ENCODE results near the gene DIS3L2. TPM values are rescaled to one million over a fixed set of nuclear protein-coding genes. Genes with fewer than 3 reads are reported as not detected.

Gene DIS3L2
- total RNA-seq, 1 donor from 2014 or later, result 23.7 TPM

DNA sequence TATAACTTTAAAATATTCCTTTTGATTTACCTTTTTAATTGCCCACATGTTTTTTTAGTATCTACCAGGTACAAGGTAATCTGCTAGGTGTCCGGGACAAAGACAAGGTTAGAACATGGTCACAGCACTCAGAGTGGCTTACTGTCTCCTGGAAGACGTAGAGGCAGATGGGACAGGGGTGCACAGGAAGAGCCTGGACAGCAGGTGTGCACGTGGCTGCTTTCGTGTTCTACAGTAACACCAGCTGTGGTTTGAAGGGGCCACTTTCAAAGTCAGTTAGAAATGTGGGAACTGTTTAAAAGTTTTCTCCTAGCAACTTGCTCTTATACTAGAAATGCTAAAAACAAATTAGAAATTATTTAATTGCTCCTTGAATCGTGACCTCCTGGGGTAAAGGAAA is 314.2 kb downstream of the DIS3L2 start:
- DNase-seq, result no peak

DNA sequence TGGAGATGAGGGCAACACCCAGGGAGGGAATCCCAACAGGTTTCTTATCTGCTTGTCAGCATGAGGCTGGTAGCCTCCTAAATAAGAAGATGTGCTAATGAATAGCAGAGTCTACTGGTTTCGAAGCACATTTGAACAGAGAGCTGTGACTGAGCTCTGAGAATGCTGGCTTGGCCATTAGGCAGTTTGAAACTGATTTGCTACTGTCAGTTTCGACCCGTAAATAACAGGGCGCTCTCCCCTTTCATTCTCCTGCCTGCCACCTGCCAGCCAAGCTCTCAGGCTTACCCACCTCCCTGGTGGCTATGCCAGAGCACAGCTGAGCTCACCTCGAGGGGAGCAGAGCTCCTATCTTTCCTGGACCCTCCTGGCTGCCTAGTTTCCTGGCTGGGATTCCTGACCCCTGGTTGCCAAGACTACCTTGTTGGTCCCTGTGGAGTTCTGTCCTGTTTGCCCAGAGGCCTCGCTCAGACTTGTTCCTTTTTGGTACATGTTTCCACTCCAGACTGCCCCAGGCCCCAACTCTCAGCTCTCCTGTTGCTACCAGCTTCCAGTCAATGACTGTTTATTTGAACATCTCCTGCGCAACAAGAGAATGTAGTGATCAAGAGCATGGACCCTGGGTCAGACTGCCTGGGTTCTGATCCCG is 314.7 kb downstream of the DIS3L2 start:
- no peak for DNase-seq

DNA sequence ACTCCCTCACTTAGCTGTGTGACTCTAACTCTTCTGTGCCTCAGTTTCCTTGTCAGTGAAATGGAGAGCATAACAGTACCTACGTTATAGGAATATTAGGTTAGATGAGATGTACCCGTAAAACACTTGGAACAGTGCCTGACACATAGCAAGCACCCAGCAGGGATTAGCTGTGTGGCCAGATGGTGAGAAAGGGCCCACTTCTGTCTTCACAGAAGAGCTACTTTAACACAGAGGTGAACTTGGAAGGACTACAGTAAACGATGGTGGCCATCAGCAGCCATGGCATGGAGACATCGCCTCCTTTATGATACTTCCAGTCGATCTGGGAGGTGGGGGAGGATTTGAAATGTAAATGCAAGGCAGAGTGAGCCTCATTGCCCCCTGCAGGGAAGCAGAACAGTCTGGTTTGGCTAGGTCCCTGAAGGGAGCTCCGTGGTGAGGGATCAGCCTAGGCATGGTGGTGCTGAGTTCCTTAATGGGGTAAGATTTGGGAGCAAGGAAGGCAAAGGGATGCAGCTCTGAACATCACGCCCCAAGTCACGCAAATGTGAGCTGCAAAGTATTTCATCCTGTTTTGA is 315.3 kb downstream of the DIS3L2 start:
- DNase-seq, result no peak

DNA sequence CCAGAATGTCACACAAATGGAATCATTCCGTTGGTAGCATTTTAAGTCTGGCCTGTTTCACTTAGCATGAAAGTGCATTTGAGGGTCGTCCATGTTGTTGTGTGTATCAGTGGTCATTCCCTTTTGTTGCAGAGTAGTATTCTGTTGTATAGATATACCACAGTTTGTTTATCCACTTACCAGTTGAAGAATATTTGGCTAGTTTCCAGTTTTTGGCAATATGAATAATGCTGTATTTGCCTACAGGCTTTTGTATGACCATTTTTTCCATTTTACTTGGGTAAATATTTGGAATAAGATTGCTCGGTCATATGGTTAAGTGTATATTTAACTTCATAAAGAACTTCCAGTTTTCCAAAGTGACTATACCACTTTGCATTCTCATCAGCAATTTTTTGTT is 317.0 kb downstream of the DIS3L2 start:
- DNase-seq, result no peak

DNA sequence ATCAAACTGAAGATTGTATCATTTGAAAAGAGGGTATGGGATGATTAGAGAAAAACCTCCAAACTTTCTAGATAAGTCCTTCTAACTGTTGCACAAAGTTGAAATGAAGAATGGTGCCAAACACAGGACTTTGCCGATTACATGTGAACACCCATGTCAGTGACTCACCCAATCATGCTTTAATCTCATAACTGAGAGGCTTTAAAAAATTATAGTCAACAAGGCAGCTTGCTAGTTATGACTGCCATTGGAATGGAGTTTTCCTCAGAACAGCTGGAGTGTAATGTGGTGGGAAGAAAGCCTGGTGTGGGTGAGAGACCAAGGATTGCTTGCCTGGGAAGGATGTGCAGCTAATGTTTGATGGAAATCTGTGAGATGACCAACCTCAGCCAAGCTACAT is 318.8 kb downstream of the DIS3L2 start:
- DNase-seq, result no peak

DNA sequence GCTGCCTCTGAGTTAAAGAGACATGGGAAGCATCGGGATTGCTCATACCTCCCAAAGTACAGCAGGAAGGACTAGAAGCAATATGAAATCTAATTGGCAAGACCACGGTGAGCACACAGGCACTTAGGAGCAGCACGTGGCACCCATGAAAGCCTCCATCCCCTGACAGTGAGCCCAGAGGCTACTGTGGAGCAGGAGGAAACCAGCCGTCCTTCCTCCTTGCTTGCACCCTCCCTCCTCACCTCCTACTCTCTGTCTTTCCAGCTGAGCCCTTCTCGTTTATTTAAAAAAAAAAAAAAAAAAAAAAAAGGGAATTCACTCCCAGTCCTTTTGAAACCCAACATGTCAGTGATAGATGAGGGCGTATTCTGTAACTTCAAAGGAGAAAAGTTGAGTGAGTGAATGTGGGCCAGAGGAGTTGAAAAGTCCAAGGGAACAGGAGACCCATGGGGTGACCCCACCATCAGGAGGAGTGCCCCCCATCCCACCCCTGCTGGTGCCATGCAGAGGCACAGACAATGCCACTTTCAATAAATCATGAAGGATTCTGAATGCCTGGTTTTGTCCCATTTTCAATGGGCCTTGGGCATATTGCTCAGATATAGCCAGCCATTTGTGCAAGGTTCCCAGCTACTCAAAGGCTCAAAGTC is 320.5 kb downstream of the DIS3L2 start:
- DNase-seq, result no peak

DNA sequence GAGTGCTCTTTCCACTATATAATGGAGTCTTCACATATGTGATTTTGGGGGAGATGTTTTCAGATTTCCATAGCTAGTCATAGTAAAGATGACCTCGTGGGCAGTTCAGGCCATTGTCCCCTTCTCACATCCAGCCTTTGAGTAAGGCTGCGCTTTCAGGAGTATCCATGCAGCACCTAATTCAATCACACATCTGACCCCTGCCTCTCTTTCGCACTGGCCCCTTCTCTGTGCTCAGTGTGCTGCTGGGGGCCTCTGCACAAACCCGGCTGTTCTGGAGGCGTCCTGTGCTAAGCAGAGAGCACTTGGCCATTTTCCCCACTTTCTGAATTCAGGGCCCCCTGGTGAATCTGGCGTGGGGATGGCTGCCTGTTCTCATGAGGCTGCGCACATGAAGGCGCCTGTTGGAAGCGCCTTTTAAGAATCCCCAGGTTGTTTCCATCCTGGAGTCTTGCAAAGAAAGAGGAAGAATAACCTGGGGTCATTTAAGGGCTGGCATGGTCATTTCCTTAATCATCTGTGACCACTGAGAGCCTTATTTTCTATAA is 321.1 kb downstream of the DIS3L2 start:
- no peak for DNase-seq

DNA sequence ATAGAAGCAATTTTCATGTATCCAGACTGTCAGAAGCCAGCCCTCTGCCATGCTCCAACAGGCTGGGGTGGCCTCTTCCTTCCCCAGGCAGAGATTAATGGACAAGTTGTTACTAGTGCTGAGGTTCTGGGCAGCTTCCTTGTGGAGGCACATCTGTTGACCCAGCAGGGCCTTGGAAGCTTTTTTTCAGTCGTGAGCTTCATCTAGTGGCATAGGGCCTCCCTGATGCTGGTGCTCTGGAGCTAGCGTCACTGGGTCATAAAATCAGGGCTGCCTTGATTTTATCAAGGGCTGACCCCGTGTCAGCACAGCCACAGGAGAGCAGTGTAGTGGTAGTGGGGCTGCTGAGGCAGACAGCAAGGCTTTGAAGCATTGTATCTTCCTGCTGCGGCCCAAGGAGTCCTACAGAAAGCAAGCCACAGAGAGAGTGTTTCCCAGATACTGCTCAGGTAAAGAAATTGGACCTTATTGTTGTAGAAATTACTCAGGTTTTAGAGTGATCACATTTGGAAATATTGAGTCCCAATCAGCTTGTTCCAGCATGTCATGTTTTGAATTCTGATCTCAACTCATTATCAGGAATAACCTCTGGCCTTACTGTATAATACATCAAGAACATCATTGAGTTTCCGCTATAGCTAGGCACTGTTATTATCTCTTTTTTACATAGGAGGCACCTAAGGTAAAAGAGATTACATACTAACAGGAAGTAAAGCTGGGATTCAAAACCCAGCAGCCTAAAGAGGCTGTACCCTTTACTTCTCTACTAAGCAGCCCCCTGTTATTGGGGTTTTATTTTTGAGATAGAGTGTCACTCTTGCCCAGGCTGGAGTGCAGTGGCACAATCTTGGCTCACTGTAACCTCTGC is 324.7 kb downstream of the DIS3L2 start:
- no peak for DNase-seq

DNA sequence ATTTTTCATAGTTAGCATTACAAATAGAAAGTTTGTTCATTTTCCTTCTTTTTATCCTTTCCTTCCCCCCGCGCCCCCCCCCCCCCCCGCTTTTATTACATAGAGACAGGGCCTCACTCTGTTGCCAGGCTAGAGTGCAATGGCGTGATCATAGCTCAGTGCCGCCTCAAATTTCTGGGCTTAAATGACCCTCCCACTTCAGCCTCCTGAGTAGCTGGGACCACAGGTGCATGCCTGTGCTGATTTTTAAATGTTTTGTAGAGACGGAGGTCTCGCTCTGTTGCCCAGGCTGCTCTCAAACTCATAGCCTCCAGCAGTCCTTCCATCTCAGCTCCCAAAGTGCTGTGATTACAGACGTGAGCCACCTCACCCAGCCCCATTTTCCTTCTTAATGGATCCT is 325.8 kb downstream of the DIS3L2 start:
- no peak for DNase-seq

DNA sequence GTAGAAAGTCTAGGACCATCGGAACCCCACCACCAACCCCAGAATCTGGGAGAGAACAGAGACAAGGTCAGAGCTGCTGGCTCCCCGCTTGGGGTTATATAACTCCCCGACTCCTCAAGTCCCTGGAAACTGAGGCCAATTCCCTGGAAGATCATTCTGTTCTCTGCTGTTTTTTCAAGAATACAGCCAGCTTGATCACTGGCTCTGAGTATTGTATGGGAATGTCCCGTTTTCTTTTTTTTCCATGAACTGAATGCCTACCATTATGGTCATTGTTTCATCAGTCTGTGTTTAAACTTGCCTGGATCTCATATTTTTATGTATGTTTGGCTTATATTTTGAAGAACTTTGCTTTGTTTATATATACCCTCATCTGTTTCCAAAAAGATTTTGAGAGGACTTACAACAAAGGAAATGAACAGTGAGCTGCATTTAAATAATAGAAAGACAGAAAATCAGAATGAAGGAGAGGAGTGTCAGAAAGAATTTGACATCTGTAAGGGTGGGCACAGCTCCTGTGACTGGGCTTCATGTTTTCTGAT is 327.0 kb downstream of the DIS3L2 start:
- no peak for DNase-seq

DNA sequence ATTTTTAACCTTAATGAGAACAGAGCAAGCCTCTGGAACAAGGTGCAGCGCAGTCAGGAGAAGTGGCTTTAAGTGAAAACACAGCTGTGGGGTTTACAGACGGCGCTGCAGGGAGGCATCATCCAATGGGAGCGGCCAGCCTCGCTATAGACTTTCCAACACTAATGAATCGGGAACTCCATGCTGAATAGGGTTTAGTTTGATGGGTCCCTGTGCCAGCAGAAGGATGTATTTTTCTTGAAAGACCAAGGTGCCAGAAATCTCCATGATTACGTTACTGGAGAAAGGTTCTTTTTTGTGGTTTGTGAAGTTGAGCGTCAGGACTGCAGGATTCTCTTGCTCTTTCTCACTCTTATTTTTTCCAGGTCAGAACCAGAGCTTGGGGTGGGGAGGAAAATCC is 329.2 kb downstream of the DIS3L2 start:
- no peak for DNase-seq

DNA sequence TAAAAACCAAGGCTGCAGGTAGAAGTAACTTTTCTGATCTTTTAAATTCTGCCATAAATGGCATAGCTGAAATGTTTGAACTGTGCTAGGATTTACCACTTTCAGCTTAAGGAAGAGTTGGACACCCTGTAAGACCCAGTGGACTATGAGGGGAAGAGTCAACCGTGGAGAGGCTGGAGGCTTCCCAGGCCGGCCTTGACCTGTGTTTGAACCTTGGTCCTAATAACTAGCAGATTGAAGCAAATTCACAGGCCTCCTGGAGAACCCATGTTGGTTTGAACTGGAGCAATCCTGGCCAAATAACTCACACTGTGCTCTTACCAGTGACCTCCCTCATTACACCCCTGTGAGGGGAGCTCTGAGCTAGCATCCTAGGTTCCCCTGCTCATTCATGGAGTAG is 329.8 kb downstream of the DIS3L2 start:
- DNase-seq, result no peak

DNA sequence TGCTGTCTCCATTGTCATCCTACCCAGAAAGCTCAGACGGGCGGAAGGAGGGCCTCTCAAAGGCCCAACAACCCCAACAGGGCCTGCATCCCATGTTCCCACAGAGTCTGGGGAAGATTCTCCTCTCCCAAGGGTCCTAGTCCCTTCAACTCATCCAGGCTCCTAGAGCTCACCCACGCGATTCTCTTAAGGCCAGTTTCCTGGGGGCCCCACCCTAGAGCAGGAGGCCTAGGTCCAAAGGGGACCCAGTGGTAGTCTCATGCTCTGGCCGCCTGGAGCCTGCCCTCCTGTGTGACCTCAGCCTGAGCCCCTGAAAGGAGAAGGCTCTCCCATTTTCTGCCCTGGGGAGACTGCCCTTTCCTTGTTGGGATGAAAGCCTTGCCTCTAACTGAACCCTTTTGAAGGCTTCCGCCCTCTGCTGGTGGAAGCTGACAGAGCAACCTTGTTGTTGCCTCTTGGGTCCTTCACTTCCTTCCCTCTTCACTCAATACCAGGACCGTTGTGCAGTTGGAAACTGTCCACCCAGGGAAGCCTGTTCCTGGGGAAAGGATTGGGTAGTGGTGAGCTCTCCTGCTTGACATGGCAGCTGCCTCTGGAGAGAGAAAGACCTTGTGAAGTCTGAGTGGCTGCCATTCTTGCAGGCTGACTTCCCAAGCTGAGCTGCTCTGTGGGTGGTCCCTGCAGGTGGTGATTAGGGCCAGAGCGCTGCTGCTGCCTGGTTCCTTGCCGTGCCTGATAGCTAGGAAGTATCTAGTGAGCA is 331.1 kb downstream of the DIS3L2 start:
- DNase-seq, result peak; percentile 80

DNA sequence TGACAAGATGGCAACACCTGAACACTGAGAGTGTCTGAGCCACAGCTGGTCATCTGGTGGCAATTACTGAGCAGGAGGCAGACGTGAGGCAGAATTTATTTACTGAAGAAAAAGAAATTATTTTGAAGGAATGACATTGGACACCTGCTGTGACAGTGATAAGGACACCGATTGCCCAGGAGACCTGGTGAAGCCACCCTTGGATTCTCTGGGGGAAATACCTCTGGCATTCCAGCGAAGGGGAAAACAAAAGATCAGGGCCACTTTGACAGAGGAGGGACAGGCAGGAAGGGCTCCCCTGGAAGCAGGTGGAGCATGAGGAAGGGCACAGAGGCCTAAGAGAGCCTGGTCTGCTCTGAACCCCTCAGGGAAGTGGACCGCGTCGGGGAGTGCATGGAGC is 331.7 kb downstream of the DIS3L2 start:
- no peak for DNase-seq

DNA sequence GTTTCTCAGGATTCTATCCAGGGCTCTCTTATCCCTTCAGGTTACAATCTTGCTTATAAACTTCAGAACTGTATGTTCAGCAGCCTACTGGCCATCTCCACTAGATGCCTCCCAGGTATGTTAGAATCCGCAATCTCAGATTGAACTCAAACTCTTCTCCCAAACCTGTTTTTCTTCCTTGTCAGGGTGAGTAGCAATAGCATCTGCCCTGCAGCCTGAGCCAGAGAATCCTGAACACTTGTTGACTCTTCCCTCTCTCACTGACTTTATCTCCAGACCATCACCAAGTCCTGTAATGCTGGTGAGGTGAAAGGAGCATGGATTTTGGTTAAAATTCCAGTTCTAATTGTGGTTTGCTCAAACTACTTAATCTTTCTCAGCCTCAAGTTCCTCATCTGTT is 334.5 kb downstream of the DIS3L2 start:
- no peak for DNase-seq

DNA sequence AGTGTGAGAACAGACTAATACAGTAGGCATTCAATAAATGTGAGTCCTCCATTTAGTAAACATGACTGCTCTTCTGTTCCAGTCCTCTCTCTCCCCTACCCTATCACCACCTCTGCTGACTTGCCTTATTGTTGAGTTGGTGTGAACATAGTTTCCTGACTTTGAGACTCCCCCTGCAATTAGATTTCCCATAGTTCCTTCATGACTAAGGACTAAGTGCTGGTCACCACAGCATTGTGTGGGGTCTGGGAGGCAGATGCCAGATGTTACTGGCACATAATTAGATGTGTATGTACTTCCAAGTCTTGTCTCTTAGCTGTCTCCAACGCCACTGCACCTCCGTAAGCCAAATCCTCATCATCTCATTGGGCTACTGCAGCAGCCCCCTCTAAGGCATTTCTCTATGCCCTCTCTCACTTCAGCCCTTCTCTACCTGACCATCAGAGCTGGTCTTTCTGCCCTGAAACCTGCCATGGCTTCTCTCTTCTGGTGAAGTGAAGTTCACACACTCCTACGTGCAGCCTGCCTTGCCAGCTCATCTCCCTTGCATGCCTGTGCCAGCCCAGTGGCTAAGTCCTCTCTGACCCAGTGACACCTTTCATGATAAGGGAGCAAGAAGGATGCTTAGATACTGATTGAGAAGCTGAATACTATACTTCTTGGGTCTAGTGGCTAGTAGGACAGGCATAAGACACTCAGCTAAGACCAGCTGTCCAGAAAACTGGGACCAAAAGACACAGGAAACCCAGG is 335.4 kb downstream of the DIS3L2 start:
- no peak for DNase-seq

DNA sequence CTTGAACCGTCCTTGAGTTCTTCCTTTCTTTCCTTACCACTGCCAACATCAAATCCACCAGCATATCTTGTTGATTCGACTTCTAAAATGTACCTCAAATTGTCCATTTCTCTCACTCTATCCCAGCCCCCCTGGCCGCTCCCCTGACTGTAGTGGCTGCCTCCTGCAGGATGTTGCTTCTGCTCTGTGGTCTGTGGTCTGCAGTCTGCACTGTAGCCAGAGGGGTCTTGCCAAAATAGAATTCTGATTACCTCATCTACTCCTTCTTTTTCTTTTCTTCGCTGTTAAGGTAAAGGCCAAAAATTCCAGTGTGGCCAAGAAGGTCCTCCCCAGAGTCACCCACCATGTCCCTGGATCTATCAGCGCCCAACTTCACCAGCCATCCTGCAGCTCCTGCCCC is 337.6 kb downstream of the DIS3L2 start:
- no peak for DNase-seq

DNA sequence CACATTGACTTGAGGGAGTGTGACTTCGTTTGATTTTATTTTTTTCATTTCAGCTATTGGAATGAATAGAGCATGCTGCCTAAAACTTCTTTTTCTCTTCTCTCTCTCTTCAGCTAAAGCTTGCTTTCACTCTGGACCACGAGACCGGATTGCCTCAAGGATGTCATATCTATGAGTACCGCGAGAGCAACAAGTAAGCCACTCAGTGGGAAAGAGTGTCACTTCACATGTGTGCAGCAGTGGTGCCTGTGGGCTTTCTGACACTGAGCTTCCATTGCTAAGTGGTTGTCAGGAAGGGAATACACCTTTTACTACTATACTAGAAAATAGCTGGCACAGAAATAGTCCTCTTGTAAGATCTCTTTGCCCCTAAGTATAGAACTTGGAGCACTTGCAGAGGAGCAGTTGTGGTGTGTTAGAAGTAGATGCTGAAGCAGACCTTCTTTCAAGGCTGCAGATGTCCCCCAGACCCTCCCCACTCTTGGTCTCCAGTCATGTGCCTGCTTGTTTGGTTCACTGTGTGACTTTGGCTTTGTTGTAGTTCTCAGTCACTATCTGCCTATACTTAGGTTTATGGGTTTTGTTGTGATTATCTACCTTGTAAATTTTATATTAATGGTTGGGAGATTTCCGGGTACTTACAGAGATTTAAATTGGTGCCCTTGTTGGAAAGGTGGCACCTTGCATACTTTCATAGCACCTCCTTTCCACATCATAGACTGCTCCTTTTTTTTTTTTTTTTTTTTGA is 338.6 kb downstream of the DIS3L2 start:
- no peak for DNase-seq

DNA sequence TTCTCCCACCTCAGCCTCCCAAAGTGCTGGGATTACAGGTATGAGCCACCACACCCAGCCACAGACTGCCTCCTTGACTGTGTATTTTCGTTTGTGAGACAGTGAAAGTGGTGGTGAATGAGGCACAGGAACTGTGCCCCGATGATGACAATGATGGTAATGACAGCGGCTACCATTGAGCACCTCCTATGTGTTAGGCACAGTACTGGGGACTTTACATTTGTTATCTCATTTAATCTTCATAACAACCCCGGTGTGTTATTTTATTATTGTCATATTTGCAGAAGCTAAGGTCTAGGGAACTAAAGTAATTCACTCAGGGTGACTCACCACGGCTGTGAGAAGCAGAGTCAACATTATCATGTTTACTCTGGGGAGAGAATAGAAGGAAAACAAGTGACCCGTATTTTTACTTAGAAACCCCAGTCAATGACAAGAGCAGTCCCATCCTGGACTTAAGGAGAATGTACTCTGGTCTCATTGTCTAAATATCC is 339.4 kb downstream of the DIS3L2 start:
- DNase-seq, result peak; percentile 69

DNA sequence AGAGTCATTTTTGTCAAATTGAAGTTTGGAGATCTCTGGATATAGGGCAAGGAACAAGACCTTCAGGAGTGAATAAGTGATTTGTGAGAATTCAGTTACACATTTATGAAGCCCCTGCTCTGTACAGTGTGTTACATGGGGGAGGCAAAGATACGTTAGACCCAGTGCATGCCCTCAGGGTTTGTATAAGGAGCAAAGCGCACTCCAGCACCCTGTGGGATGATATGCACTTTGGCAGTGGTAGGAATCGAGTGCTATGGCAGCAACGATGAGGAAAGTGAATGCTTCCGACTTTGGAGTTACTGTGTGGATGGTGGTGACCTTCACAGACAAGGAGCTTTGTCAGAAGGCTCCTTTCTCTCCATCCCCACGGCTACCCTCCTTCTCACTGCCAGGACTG is 342.7 kb downstream of the DIS3L2 start:
- no peak for DNase-seq
